NCI-H1436 (cell line): ENCODE measurements around the gene MTCP1.

Experiments used
- DNase-seq: peaks from one replicate; lab custom pipeline; 2025; lab: John Stamatoyannopoulos, UW

The MTCP1 gene

DNA sequence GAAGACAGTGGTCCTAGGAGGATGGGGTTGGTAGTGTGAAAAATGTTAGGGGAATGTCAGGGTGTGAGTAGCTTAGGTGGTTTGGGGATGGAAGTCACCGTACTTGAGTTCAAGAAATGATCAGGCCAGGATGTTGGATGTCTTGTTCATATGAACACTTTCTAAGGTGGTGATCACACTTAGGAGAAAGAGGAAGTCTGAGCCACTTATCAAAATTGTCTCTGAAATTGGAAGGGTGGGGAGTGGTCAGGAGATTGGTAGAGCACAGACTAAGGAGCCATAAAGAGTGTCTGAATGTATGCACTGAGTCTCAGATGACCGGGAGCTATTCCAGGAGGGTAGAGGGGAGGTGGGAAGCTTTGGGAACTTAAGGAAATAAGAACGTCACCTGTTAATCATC is 17.3 kb downstream of the MTCP1 start:
- no peak for DNase-seq

DNA sequence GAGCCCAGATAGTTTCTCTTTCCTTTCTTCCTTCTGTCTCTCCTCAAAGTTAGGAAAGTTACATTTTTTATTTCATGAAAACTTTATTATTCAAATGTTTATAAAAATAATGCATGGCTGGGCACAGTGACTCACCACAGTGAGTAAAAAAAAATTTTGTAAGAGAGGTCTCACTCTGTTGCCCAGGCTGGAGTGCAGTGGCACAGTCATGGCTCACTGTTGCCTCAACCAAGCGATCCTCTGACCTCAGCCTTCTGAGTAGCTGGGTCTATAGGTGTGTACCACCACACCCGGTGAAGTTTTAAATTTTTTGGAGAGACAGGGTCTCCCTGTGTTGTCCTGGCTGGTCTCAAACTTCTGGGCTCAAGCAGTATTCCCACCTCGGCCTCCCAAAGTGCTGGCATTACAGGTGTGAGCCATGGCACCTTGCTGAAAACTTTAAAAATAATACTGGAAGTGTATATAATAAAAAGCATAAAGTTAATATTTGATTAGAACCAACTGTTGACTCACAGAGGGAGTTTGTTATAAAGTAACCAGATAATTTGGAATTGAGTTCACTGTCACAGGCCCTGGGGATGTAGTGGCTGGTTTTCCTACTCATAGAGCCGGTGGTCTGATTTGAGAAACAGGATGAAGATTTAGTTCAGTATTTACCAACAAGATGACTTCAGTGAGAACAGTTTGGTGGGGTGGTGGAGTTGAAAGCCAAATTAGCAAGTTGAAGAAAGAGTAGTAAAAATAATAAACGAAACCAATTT is 18.0 kb downstream of the MTCP1 start:
- no peak for DNase-seq

DNA sequence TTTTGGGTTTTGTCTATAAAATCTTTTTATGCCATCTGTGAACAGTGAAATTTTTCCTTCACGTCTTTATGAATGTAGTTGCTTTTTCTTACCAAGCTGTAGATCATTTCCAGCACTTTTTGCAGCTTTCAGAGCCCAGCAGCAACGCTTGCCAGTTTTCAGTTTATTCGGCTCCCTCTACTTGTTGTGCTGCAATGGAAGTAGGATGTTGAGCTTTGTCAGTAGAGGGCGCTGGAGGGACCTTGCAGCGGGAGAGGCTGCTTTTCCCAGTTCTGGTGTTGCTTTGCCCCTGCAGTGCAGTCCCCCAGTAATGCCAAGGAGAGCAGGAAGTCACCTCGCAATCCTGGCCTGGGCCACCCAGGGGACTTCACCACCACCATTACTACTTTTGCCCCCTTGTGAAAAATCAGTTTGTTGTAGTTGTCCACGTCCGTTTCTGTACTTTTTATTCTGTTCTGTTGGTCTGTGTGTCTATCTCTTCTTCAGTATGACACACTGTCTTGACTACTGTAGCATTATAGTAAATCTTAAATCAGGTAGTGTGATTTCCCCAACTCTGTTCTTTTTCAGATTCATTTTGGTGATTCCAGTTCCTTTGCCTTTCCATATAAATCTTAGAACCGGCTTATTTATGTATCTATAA is 21.8 kb downstream of the MTCP1 start:
- DNase-seq, result peak; percentile 42

DNA sequence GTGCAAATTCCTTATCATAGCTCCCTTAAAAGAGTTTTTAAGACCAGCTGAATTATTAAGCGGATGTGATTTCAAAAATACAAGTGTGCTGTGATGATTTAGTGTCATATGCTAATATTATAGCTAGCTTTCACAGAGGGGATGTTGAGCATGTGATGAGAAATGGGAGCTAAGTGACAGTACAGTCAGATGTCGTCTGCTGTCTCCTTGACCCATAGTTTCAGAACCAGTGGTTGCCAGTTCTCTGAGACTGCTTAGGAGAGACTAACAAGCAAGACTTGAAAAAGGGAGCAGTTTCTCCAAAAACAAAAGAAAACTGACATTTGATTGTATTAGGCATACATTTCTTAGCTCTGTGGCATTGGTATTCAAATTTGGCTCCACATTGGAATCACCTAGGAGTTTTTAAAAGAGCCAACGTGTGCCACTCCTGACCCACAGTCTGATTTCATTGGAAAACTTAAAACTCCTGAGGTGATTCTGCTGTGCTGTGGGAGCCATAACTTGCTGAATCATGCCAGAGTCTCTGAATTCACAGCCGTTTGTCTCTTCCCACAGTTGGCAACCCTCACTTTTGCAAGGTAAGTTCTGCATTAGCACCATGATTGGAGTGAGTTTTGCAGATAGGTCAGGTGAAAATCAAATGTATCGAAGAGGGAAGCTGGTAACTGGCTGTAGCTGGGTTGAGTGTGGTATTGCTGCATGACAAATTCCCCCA is 24.0 kb downstream of the MTCP1 start:
- no peak for DNase-seq

DNA sequence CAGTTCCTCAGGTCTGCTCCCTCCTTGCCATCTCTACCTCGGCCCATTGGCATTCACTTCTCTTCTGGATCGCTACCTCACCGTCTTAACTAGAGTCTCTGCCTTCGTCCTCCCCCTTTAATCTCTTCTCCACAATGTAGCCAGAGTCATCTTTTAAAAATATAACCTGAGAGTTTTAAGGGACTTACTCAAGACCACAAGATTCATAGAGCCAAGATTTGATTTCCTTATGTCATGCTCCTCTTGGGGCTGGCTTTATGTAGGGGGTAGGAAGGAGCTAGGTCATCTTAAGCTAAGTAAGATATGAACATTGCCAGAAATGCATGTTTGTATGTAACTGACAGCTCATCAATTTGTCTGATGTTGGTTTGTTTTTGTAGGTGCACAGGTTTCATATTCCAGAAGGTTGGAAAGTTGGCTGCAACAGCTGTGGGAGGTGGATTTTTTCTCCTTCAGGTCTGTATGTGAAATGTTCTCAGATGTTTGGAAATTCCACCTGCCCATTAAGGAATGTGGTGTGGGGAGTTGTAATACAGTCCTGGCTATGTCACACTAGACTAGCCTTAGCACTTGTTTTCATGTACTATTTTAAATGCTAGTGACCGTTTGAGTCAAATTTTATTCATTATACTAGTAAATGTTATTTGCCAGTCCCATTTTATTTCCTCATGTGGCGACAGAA is 24.7 kb downstream of the MTCP1 start:
- no peak for DNase-seq

DNA sequence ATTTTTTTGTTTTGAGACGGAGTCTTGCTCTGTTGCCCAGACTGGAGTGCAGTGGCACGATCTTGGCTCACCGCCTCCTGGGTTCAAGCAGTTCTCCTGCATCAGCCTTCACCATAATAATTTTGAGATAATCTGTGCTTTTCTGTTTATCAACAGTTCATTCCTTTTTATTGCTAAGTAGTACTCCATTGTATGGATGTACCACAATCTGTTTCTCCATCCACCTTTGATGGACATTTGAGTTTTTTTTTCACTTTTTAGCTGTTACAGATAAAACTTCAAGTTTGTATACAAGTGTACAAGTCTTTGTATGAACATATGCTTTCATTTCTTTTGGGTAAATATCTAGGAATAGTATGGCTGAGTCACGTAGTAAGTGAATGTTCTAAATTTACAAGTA is 35.2 kb downstream of the MTCP1 start:
- no peak for DNase-seq

DNA sequence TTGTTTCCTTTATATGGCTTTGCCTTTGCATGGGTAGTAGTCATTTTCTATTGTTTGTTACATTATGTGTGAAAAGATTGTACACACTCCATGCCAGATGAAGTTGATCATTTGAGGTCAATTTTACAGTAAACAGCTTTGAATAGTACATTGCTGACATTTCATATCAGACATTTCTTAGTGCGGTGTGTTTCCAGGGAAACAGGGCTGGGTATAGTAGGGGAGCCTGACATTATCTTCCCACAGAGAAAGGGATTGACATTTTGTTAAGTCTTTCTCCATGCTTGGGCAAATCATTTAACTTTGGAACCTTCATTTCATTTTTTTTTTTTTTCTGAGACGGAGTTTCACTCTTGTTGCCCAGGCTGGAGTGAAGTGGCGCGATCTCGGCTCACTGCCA is 39.3 kb downstream of the MTCP1 start:
- DNase-seq, result no peak

DNA sequence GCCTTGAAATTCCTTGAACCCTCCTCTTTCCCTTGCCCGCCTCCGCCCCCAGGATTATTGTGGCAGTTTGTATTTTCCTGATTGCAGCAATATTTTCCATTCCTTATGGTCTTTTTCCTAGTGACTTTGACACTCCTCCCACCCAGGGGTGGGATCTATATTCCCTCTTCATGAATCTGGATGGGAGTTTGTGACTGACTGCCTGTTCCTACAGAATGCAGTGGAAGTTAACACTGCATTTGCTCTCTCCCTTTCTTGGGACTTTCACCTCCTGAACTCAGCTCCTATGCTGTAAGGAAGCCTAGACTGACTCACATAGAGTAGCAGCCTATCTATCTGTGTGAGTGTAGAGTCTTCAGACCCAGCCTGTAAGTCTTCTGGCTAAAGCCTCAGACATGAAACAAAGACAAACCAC is 42.1 kb downstream of the MTCP1 start:
- no peak for DNase-seq

DNA sequence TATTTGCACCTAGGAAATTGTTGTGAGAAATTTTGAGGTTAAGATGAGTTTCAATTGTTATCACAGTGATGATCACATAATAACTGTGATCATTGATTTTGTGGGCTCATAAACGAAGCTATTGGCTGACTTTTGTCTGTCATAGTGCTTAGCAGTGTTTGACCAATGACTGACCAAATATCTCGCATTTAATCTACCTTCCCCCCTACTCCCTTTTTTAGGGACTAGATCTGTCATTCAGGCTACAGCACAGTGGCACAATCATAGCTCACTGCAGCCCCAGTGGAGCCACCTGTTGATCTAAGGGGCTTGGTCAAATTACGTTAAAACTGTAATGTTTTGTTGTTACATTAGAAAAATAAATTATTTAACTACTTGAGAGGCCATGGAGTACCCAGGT is 42.8 kb downstream of the MTCP1 start:
- peak; percentile 16 for DNase-seq

DNA sequence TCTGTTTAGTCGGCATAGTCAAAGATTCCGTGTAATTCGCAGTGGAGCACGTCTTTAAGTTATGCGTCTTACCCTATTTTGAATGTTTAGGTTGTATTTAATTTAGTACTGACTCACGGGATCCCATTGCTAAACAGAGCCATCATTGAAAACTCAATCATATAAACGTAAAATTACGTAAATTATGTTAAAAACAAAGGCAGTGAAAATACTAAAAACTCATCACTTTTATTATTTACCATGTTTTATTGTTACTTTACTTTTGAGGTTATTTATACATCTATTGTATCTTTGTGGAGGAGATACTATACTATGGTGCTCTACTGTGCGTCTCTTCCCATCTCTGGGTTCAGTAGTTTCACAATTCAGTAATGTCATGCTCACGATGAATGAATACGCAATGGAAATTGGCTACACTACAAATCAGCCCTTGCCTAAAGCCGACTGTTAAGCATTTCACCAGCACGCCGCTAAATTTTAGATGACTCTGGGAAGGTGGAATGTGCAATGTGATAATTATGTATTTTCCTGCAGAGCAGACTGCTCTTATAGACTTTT is 43.3 kb downstream of the MTCP1 start:
- DNase-seq, result peak; percentile 52

DNA sequence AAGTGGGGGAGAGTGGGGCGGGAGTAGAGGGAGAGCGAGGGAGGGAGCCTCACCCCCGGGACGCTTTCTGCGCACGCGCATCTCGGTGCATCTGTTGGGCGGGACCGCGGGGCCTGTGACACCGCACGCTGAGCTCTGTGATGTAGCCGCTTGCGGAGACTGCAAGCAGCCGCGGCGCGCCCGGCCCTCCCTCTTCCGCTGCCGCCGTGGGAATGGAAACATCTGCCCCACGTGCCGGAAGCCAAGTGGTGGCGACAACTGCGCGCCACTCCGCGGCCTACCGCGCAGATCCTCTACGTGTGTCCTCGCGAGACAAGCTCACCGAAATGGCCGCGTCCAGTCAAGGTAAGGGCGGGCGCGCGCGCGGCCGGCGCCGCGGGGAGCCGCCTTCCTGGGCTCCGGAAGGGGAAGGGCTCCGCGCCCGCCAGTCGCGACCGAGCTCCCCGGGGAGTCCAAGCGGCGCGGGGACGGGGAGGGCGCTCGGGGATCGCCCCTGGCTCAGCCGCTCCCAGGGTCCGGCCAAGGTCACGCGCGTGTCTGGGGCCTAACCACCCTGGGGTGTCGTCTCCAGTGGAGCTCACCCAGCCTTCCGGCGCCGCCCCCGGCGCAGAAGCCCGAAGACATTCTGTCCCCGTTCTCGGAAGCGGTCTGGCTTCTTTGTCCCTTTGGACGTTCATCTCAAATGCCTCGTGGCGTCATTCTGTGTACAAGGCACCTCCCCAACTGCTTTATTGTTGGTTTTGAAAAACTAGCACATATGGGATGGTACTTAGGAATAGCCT is 44.0 kb downstream of the MTCP1 start, which contains the start of gene FUNDC2:
FUNDC2 (plus strand) TSS at position 118 of the 782 bp plus-strand sequence; CDS start at position 213, 95 bp downstream.
- DNase-seq, result peak; percentile 95

DNA sequence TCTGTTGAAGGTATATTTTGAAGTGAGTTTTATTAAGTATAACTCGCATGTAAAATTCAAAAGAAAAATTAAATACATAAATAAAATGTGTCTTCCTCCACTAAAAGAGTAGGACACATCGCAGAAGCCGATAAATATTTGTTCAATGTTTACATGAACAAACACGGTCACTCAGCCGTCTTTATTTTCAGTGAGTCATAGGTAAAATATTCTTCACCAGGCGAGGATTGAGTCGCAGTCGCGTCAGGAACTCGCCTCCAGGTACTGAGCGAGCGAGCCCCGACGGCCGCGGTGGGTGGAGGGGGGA is 44.6 kb downstream of the MTCP1 start:
- DNase-seq, result no peak

DNA sequence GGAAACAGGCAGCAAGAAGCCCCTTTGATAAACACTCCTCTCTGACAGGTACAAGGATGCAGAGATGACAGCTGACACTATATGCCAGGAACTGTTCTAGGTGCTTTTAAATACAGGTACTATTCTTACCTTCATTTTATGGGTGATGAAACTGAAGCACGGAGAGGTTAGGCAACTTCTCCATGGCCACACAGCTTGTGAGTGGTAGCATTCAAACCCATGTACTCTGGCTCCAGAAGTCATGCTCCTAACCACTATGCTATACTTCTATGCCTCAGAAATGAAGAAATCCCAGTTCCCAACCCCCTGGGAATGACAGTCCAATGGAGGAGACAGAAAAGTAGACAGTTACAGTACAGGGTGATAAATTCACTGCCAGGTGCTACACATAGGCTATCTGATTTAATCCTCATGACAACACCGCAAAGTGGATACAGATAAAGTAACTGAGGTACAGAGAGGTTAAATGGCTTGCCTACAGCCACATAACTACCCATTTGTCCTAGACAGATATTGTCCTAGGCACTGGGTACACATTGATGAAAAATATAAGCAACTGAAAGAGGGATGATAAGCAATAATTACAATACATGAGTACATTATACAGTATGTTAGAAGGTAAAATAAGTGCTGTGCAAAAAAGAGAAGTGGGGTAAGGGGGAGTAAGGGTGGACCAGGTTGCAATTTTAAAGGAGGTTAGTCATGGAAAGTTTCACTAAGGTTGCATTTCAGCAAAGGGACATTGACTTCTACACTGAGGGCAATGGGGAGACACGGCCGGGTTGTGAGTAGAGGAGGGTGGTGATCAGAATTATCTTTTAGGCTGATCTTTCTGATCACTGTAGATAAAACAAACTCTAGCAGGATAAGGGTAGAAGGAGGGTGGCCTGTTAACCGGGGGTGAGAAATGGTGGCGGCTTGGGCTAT is 46.8 kb downstream of the MTCP1 start:
- no peak for DNase-seq

DNA sequence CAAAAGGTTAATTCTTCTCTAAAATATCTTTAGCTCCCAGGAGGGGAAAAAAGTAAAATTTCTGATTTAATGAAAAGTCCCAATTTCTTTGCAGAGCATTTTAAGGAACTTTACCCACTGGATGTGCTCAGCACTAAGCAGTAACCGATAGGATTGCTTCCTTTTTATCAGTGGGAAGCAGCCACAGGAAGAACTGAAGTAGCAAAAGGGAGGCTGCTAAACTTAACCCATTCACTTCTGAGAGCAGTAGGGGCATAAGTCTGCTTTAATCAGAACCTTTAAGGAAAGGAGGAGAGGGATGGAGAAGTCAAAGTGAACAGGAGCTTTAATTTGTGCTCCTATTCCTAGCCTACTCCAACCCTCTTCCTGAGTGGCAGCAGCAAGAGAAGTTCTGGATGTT is 48.4 kb downstream of the MTCP1 start, which contains the start of gene F8:
F8 (minus strand) TSS at position 139 of the 400 bp plus-strand sequence. CDS start 171 bp downstream, outside the sequence.
- no peak for DNase-seq

DNA sequence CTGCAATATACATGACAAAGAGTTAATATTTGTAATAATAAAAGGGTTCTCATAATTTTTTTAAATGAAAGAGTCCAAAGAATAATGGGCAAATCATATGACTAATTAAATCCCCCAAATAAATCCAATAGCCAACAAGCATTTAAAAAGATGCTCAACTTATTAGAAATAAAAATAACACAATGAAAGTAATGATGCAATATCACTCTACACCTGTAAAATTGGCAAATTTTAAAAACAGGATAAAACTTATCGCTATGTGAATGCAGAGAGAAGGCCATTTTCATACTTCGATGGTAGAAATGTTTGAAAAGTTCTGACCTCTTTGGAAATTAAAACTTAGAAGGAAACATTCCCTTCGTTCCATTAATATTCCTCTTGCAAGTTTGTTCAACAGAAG is 50.3 kb downstream of the MTCP1 start:
- no peak for DNase-seq
